ENCODE results near the gene KLHL22.

DNA sequence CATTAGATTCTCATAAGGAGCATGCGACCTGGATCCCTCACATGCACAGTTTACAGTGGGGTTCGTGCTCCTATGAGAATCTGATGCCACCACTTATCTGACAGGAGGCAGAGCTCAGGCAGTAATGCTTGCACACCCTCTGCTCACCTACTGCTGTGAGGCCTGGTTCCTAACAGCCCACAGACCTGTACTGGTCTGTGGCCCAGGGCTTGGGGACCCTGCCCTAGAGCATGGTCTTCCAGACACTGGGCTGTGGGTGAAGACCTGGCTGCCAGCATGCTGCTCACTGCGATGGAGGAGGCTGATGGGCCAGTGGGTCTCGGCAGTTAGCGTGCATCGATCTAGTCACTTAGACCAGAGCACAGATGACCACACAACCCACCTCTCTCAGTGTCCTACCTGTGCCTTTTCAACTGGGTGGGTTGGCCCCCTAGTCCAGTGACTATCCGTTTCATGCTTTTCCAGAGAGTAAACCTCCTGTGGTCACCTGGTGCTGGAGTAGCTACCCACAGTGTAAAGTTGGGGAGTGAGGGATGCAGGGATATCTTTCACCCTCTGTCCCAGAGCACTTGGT lies 32.9 kb upstream of the KLHL22 start:
- no peak for TF ChIP-seq CTCF (IDR thresholded peaks at IDR 0.05)
- TF ChIP-seq ZFX (IDR thresholded peaks at IDR 0.05; ENCODE audit: borderline replicate concordance) = no peak
